ENCODE results near the gene NFKBIL1. TPM values are rescaled to one million over a fixed set of nuclear protein-coding genes. Genes with fewer than 3 reads are reported as not detected.

NFKBIL1 gene
- total and polyA plus RNA-seq, 4 experiments from 2014 or later: 5.7 to 13.3 (median 8.6) TPM

DNA sequence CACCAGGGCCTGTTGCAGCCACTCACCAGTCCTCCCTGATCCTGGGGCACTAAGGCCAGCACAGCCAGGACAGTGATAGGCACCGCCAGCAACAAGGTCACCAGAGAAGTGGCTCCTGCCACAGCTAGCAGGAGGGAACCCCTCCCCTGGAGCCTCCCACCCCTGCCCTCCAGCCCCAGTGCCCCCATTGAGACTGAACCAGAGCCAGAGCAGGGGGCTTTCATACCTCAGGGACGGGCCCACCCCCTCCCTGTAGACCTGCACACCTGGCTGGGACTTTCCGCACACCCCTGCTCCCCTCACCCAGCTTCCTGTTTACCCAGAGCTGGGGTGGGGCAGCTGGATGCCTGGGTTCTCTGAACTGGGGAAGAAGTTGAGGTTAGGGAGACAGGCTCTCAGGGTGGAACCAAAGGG, 34.8 kb downstream of the NFKBIL1 start, which contains the start of gene LTB:
TSS of gene LTB (minus strand) at position 195 of the 414 bp plus-strand sequence. CDS start at position 188, 7 bp downstream.
- Mint-ChIP-seq H3K36me3 (peaks cover 42 to 43% of the 10 kb centered on the region in 2 donors), H3K27me3 (no peaks in the 10 kb centered on the region), H3K9me3 (no peaks in the 10 kb centered on the region), H3K4me3 (peak within 1 kb of the TSS; percentile 95 to 100 (median 99)), H3K27ac (peak within 1 kb of the TSS; percentile 96 to 100 (median 99)), H3K4me1 (peaks cover 40 to 95% (median 60%) of the 10 kb centered on the region in 4 donors)
- H3K27me3 ChIP-seq (ENCODE audit: insufficient read depth, low read length): no peaks in the 10 kb centered on the region
- H3K27ac ChIP-seq (ENCODE audit: low read depth, low read length): peak within 1 kb of the TSS; percentile 92
- CTCF ChIA-PET (ENCODE audit: partially characterized antibody): interaction anchor here (0.8 to 19.7 kb wide), 10 partner anchors 9 to 248 kb away, joined by 3 to 962 read pairs (median 12); partner anchors contain the start of genes ATP6V1G2, DDX39B, HSPA1B and LST1
- no peaks in the 10 kb centered on the region for H3K9me3 ChIP-seq (ENCODE audit: control insufficient read depth in 1 of 2, low read length in 2 of 2)
- POLR2A ChIA-PET (ENCODE audit: partially characterized antibody): interaction anchor here (0.6 to 52.5 kb wide), 28 partner anchors 0 to 1390 kb away, joined by 3 to 3597 read pairs (median 4); partner anchors contain the start of genes ATP6V1G2, BAG6, C6orf47 and DDX39B
- intact Hi-C loops (cut with micrococcal nuclease): loop anchor here (1.0 to 5.0 kb wide), 3 partner anchors 23 to 90 kb away; partner anchors contain the start of gene BAG6
- H3K36me3 ChIP-seq (ENCODE audit: insufficient read depth, low read length): peaks cover 9% of the 10 kb centered on the region
- peak; percentile 70 to 85 (median 73) for DNase-seq
- peak within 1 kb of the TSS; percentile 89 to 95 for H3K4me3 ChIP-seq (ENCODE audit: low read length in 2 of 2)
- H3K4me1 ChIP-seq (ENCODE audit: insufficient read depth, low read length): peaks cover 79% of the 10 kb centered on the region

- Mint-ChIP-seq H3K9me3 (peaks cover 0 to 2% (median 0%) of the 10 kb centered on the region in 8 donors), H3K4me1 (peaks cover 39 to 97% (median 62%) of the 10 kb centered on the region in 4 donors), H3K27ac (peak overlapping the region; percentile 92 to 98 (median 96)), H3K4me3 (peak overlapping the region; percentile 74 to 91 (median 83)), H3K27me3 (no peaks in the 10 kb centered on the region), H3K36me3 (peaks cover 27 to 29% of the 10 kb centered on the region in 2 donors)
- Histone ChIP-seq H3K4me1 (ENCODE audit: insufficient read depth, low read length) (peaks cover 74% of the 10 kb centered on the region), H3K36me3 (ENCODE audit: insufficient read depth, low read length) (no peaks in the 10 kb centered on the region), H3K9me3 (ENCODE audit: control insufficient read depth in 1 of 2, low read length in 2 of 2) (no peaks in the 10 kb centered on the region), H3K27ac (ENCODE audit: low read depth, low read length) (peak overlapping the region; percentile 62), H3K4me3 (ENCODE audit: low read length in 2 of 2) (peak overlapping the region; percentile 7 to 17), H3K27me3 (ENCODE audit: insufficient read depth, low read length) (no peaks in the 10 kb centered on the region)
- peak; percentile 56 to 66 (median 56) for DNase-seq
- ChIA-PET CTCF (ENCODE audit: partially characterized antibody) (interaction anchor here (0.6 to 19.9 kb wide), 6 partner anchors 5 to 505 kb away, joined by 3 to 962 read pairs (median 324); partner anchors contain the start of genes ATP6V1G2, DDX39B, LST1 and LTB), POLR2A (ENCODE audit: partially characterized antibody) (interaction anchor here (0.8 to 52.5 kb wide), 6 partner anchors 3 to 1259 kb away, joined by 3 to 3597 read pairs (median 24); partner anchors contain the start of genes ATP6V1G2, BAG6, DDX39B and HSPA1A)
- intact Hi-C loops (cut with micrococcal nuclease): no loop called here
These were observed 38.1 kb downstream of the NFKBIL1 start for GRCh38 chr6:31585491-31585890.

DNA sequence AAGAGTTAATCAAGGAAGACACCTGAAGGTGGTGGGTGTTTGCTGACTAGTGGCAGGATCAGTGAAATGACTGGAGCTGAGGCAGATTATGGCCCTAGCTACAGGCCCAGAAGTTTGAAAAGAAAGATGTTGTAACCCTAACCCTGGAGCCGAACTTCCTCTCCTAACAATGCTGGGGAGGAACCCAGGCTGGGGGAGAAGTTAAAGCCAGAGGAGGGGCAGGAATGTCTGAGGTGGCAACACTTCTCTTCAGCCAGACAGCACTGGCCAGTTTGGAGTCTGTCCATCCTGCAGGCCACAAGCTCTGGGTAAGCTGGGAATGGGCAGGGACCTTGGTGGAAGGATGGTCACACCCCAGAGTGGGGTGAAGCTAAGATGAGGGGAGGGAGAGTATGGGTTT, 38.6 kb downstream of the NFKBIL1 start, which contains the start of gene LST1:
TSS of gene LST1 (plus strand) at position 270 of the 400 bp plus-strand sequence. CDS start 1,023 bp downstream, outside the sequence.
- H3K4me1 Mint-ChIP-seq: peaks cover 41 to 95% (median 64%) of the 10 kb centered on the region in 4 donors
- intact Hi-C loops (cut with micrococcal nuclease): no loop called here
- H3K4me1 ChIP-seq (ENCODE audit: insufficient read depth, low read length): peaks cover 74% of the 10 kb centered on the region
- POLR2A ChIA-PET (ENCODE audit: partially characterized antibody): interaction anchor here (0.8 to 52.5 kb wide), 6 partner anchors 3 to 1259 kb away, joined by 3 to 3597 read pairs (median 24); partner anchors contain the start of genes ATP6V1G2, BAG6, DDX39B and HSPA1A
- peak within 1 kb of the TSS; percentile 62 for H3K27ac ChIP-seq (ENCODE audit: low read depth, low read length)
- peak within 1 kb of the TSS; percentile 76 to 91 (median 83) for H3K4me3 Mint-ChIP-seq
- no peaks in the 10 kb centered on the region for H3K36me3 ChIP-seq (ENCODE audit: insufficient read depth, low read length)
- H3K27ac Mint-ChIP-seq: peak within 1 kb of the TSS; percentile 92 to 98 (median 96)
- DNase-seq: no peak
- H3K9me3 Mint-ChIP-seq: peaks cover 0 to 2% (median 0%) of the 10 kb centered on the region in 8 donors
- CTCF ChIA-PET (ENCODE audit: partially characterized antibody): interaction anchor here (1.4 to 19.9 kb wide), 4 partner anchors 5 to 44 kb away, joined by 4 to 962 read pairs (median 778); partner anchors contain the start of genes ATP6V1G2, DDX39B, LST1 and LTB
- no peaks in the 10 kb centered on the region for H3K27me3 Mint-ChIP-seq
- no peaks in the 10 kb centered on the region for H3K9me3 ChIP-seq (ENCODE audit: control insufficient read depth in 1 of 2, low read length in 2 of 2)
- peak within 1 kb of the TSS; percentile 7 to 17 for H3K4me3 ChIP-seq (ENCODE audit: low read length in 2 of 2)
- no peaks in the 10 kb centered on the region for H3K27me3 ChIP-seq (ENCODE audit: insufficient read depth, low read length)
- peaks cover 23 to 25% of the 10 kb centered on the region in 2 donors for H3K36me3 Mint-ChIP-seq

GRCh38 chr6:31586599-31587281, 39.3 kb downstream of the NFKBIL1 start:
- Histone ChIP-seq H3K36me3 (ENCODE audit: insufficient read depth, low read length) (no peaks in the 10 kb centered on the region), H3K4me1 (ENCODE audit: insufficient read depth, low read length) (peaks cover 74% of the 10 kb centered on the region), H3K27ac (ENCODE audit: low read depth, low read length) (peak overlapping the region; percentile 62), H3K9me3 (ENCODE audit: control insufficient read depth in 1 of 2, low read length in 2 of 2) (no peaks in the 10 kb centered on the region), H3K27me3 (ENCODE audit: insufficient read depth, low read length) (no peaks in the 10 kb centered on the region), H3K4me3 (ENCODE audit: low read length in 2 of 2) (peak overlapping the region; percentile 7 to 17)
- intact Hi-C loops (cut with micrococcal nuclease): no loop called here
- peak in 4 of 5 donors; percentile 48 to 64 (median 49) for DNase-seq
- CTCF ChIA-PET (ENCODE audit: partially characterized antibody): interaction anchor here (1.1 to 19.9 kb wide), 4 partner anchors 6 to 92 kb away, joined by 3 to 962 read pairs (median 778); partner anchors contain the start of genes ATP6V1G2, LST1, LTB and NCR3
- Mint-ChIP-seq H3K4me3 (peak overlapping the region; percentile 72 to 91 (median 83)), H3K36me3 (peaks cover 16 to 18% of the 10 kb centered on the region in 2 donors), H3K9me3 (peaks cover 0 to 2% (median 0%) of the 10 kb centered on the region in 8 donors), H3K4me1 (peaks cover 41 to 93% (median 68%) of the 10 kb centered on the region in 4 donors), H3K27me3 (no peaks in the 10 kb centered on the region), H3K27ac (peak overlapping the region; percentile 92 to 98 (median 96))
- POLR2A ChIA-PET (ENCODE audit: partially characterized antibody): interaction anchor here (0.8 to 52.5 kb wide), 5 partner anchors 4 to 1258 kb away, joined by 3 to 3597 read pairs (median 45); partner anchors contain the start of genes ATP6V1G2, BAG6, DDX39B and HSPA1B

GRCh38 chr6:31587791-31588777, 40.7 kb downstream of the NFKBIL1 start:
- H3K4me1 Mint-ChIP-seq: peaks cover 46 to 93% (median 72%) of the 10 kb centered on the region in 4 donors
- peak overlapping the region; percentile 93 to 99 (median 96) for H3K27ac Mint-ChIP-seq
- H3K36me3 Mint-ChIP-seq: peaks cover 4 to 6% of the 10 kb centered on the region in 2 donors
- intact Hi-C loops (cut with micrococcal nuclease): no loop called here
- H3K27me3 ChIP-seq (ENCODE audit: insufficient read depth, low read length): no peaks in the 10 kb centered on the region
- no peaks in the 10 kb centered on the region for H3K27me3 Mint-ChIP-seq
- no peaks in the 10 kb centered on the region for H3K36me3 ChIP-seq (ENCODE audit: insufficient read depth, low read length)
- H3K4me3 ChIP-seq (ENCODE audit: low read length in 2 of 2): no peak overlapping the region
- no peaks in the 10 kb centered on the region for H3K9me3 ChIP-seq (ENCODE audit: control insufficient read depth in 1 of 2, low read length in 2 of 2)
- ChIA-PET POLR2A (ENCODE audit: partially characterized antibody) (interaction anchor here (1.0 to 52.5 kb wide), 3 partner anchors 5 to 240 kb away, joined by 3 to 3597 read pairs (median 3597); partner anchors contain the start of genes ATP6V1G2, DDX39B, HSPA1B and LST1), CTCF (ENCODE audit: partially characterized antibody) (interaction anchor here (1.1 to 19.9 kb wide), 4 partner anchors 5 to 93 kb away, joined by 3 to 962 read pairs (median 778); partner anchors contain the start of genes ATP6V1G2, LST1, LTB and NCR3)
- peak overlapping the region; percentile 62 for H3K27ac ChIP-seq (ENCODE audit: low read depth, low read length)
- peak overlapping the region; percentile 73 to 90 (median 80) for H3K4me3 Mint-ChIP-seq
- DNase-seq: no peak
- peaks cover 0 to 2% (median 0%) of the 10 kb centered on the region in 8 donors for H3K9me3 Mint-ChIP-seq
- H3K4me1 ChIP-seq (ENCODE audit: insufficient read depth, low read length): peaks cover 78% of the 10 kb centered on the region

All from CD4-positive, alpha-beta memory T cell (primary cell).